Ovary (tissue), 9 donors: ENCODE data around the gene TPCN2. TPM values are rescaled to one million over a fixed set of nuclear protein-coding genes. Genes with fewer than 3 reads are reported as not detected.

Experiments used
- DNase-seq, 5 donors: peaks; one replicate each; pipeline ENCODE4 v3.0.0-alpha.2; 2019 to 2020
- H3K27ac ChIP-seq, 2 donors: fragments of 200-600 bp; one replicate each; pipeline versions ENCODE4 v1.5.1 to v1.8.0; 2019 to 2022
- H3K27me3 ChIP-seq: fragments of 200-600 bp; one replicate; pipeline ENCODE4 v1.8.0; 2022
- H3K36me3 ChIP-seq: fragments of 200-600 bp; sonication (generic); one replicate; pipeline ENCODE4 v1.5.1; 2019
- H3K4me1 ChIP-seq: one replicate; pipeline ENCODE4 v1.8.1; 2013; ENCODE audit warnings: mild to moderate bottlenecking, moderate library complexity; ENCODE audit not compliant: insufficient read depth
- H3K4me3 ChIP-seq: fragments of 200-600 bp; sonication (generic); one replicate; pipeline ENCODE4 v1.5.1; 2017
- H3K9me3 ChIP-seq, 2 donors: fragments of 200-600 bp in 1 of 2; sonication (generic) in 1 of 2; one replicate each; pipeline versions ENCODE4 v1.5.1 to v1.8.1; 2013 to 2019; ENCODE audit warnings: mild to moderate bottlenecking in 1 of 2, moderate library complexity in 1 of 2
- EP300 ChIP-seq: sonication (generic); formaldehyde crosslinking; IDR thresholded peaks from one replicate; pipeline ENCODE4 v1.6.1; 2017; ENCODE audit warnings: antibody characterized with exemption
- POLR2A ChIP-seq: fragments of 450-650 bp; IDR thresholded peaks from one replicate; pipeline ENCODE4 v1.6.1; 2017; ENCODE audit warnings: antibody characterized with exemption, mild to moderate bottlenecking, moderate library complexity
- WGBS, 3 donors: extraction: QIAGEN DNeasy Blood & Tissue Kit in 1 of 3; methylation state at CpG; one replicate each; pipeline versions ENCODE4 v1.1.5 to v1.1.7; 2013 to 2017; 5-methylcytosine and 5-hydroxymethylcytosine counted together
- intact Hi-C, 4 donors: fragments of 100-400 bp; cut with DNase I; formaldehyde crosslinking; loops; one replicate each; pipeline versions ENCODE4 v1.11.0 to v1.15.1; 2022 to 2023
- polyA plus RNA-seq, 2 donors: library from polyadenylated mRNA; stranded (reverse); fragments of 200-250 nt in 1 of 2; fragments of 350-450 nt in 1 of 2; fragmentation: Illumina TruSeq in 1 of 2; extraction: RNeasy Lipid Tissue Mini Kit (QIAGEN cat#74804) in 1 of 2; gene quantifications; one replicate each; pipeline ENCODE4 v1.2.3, GENCODE V29; 2013 to 2014
- total RNA-seq, 7 donors: library from RNA; depleted of rRNA in 2 of 7; stranded (reverse); fragments of >200 nt in 2 of 7; fragmentation: NEBNext Ultra II Directional in 3 of 7; extraction: Animal tissue kit (Norgen Biotek cat#: 25700) in 3 of 7; gene quantifications; one replicate each; pipeline versions ENCODE4 v1.1.0 to v1.2.4, GENCODE V29; 2016 to 2023
- TF ChIP-seq, protein P1 (sequence below), 3 donors: fragments of 450-650 bp in 2 of 3; fragments of 200-600 bp in 1 of 3; IDR thresholded peaks; one replicate each; pipeline versions ENCODE4 v1.5.1 to v1.8.0; 2016 to 2022; ENCODE audit warnings: antibody characterized with exemption in 3 of 3, mild to moderate bottlenecking in 1 of 3
- donor health status: DM: no; HTN: no; CAD: no; lungs with moderate emphysema.
- donor health status: DM: no; HTN: no; CAD: no.
- donor health status: Bipolar disorder and iron deficiency.
- donor health status: DM: yes; HTN: yes; CAD: no.
- donor health status: DM: no; HTN: no; CAD: no.
- donor health status: DM: yes; HTN: yes; CAD: no.

The TPCN2 gene
- total and polyA plus RNA-seq, 9 donors: 6.5 to 35.7 (median 23.3) TPM

DNA sequence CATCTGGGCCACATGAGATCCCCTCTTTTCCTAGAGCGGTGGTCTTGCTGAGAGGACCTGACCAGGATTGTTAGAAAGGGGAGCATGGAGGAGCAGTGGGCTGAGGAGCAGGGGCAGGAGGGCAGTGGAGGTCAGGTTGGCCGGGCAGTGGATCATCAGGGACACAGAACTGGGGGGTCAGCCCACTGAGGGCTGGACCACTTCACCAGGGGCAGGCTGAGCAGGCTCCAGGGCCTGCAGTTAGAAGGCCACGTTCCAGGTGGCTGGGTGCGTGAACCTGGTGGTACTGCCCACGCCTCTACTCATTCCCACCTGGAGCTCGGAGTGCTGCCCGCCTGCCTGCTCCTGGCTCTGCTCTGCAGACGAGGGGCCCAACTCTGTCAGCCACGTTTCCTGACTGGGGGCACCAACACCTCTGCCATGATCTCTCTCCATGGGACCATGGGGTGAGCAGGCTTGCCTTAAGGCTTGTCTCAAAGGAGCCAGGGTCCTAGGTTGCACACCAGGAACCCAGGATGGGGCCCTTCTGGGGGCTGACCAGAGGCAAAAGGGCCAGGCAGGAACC lies 45.3 kb upstream of the TPCN2 start:
- Histone ChIP-seq H3K27ac (no peak overlapping the region), H3K4me1 (peaks cover 38% of the 10 kb centered on the region), H3K9me3 (no peaks in the 10 kb centered on the region), H3K27me3 (no peaks in the 10 kb centered on the region), H3K4me3 (no peak overlapping the region), H3K36me3 (no peaks in the 10 kb centered on the region)
- peak in 2 of 5 donors; percentile 9 to 25 for DNase-seq
- TF ChIP-seq, protein P1, sequence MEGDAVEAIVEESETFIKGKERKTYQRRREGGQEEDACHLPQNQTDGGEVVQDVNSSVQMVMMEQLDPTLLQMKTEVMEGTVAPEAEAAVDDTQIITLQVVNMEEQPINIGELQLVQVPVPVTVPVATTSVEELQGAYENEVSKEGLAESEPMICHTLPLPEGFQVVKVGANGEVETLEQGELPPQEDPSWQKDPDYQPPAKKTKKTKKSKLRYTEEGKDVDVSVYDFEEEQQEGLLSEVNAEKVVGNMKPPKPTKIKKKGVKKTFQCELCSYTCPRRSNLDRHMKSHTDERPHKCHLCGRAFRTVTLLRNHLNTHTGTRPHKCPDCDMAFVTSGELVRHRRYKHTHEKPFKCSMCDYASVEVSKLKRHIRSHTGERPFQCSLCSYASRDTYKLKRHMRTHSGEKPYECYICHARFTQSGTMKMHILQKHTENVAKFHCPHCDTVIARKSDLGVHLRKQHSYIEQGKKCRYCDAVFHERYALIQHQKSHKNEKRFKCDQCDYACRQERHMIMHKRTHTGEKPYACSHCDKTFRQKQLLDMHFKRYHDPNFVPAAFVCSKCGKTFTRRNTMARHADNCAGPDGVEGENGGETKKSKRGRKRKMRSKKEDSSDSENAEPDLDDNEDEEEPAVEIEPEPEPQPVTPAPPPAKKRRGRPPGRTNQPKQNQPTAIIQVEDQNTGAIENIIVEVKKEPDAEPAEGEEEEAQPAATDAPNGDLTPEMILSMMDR (IDR thresholded peaks at IDR 0.05): no peak
- no peak for TF ChIP-seq EP300
- WGBS, 3 donors: 89 to 93% (median 92%) methylated on average over 9 of the region's 9 CpGs
- intact Hi-C loops: loop anchor here in 2 of 4 donors (10.0 kb wide), 2 partner anchors 59 to 99 kb away; partner anchors contain the start of genes IGHMBP2 (in 1 of the 2) and MRPL21 (in 1 of the 2)

- no peak overlapping the region for H3K4me3 ChIP-seq
- H3K27me3 ChIP-seq: no peaks in the 10 kb centered on the region
- TF ChIP-seq, protein P1 (IDR thresholded peaks at IDR 0.05): no peak
- peak in 2 of 5 donors; percentile 9 to 28 for DNase-seq
- intact Hi-C loops: loop anchor here in 2 of 4 donors (10.0 kb wide), 2 partner anchors 59 to 99 kb away; partner anchors contain the start of genes IGHMBP2 (in 1 of the 2) and MRPL21 (in 1 of the 2)
- H3K4me1 ChIP-seq: peaks cover 40% of the 10 kb centered on the region
- H3K9me3 ChIP-seq: no peaks in the 10 kb centered on the region
- WGBS, 3 donors: 89 to 92% (median 91%) methylated on average over 19 to 20 of the region's 20 CpGs
- no peaks in the 10 kb centered on the region for H3K36me3 ChIP-seq
- H3K27ac ChIP-seq: no peak overlapping the region
Observed at GRCh38 chr11:69003866-69004367, 44.8 kb upstream of the TPCN2 start.

DNA sequence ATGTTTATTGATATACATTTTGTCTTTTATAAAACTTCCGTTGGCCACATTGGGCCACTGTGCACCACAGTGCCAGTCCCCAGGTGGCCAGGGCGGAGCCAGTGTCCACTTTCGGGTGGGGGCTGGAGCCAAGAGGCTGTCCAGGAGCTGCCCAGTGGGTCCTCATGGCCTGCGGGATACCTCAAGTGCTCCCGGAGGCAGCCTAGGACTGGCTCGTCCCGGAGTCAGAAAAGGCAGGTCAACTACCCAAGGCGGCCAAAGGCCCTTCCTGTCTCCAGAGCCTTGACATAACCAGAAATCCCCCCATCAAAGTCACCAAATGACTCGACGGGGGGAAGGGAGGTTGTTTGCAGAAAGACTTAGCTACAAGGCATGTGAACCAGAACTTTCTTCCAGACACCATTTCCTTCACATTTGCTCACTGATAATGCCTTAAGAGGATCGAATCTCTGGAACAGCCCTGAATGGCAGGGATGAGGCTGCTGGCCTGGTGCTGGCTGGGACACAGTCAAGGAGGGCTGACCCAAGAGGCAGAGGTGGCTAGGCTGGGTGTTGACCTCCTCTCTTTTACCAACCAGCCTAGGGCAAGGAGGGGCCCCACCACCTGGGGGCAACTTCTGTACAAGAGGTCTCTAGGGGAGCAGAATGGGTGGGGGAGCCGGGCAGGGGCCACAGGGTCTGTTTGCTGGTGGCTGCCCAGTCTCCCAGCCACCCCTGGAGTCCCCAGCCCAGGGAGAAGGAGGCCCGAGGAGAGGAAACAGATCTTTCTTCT lies 44.1 kb upstream of the TPCN2 start:
- no peaks in the 10 kb centered on the region for H3K27me3 ChIP-seq
- peak in 2 of 5 donors; percentile 23 to 39 for DNase-seq
- no peaks in the 10 kb centered on the region for H3K9me3 ChIP-seq
- H3K27ac ChIP-seq: peak overlapping the region in 1 of 2 donors; percentile 32
- WGBS, 3 donors: 83 to 91% (median 83%) methylated on average over 13 of the region's 13 CpGs
- H3K4me1 ChIP-seq: peaks cover 45% of the 10 kb centered on the region
- intact Hi-C loops: loop anchor here in 2 of 4 donors (10.0 kb wide), 2 partner anchors 60 to 100 kb away; partner anchors contain the start of genes IGHMBP2 (in 1 of the 2) and MRPL21 (in 1 of the 2)
- TF ChIP-seq, protein P1 (IDR thresholded peaks at IDR 0.05): no peak
- no peak for TF ChIP-seq EP300
- TF ChIP-seq POLR2A: no peak
- H3K4me3 ChIP-seq: no peak overlapping the region
- H3K36me3 ChIP-seq: no peaks in the 10 kb centered on the region

DNA sequence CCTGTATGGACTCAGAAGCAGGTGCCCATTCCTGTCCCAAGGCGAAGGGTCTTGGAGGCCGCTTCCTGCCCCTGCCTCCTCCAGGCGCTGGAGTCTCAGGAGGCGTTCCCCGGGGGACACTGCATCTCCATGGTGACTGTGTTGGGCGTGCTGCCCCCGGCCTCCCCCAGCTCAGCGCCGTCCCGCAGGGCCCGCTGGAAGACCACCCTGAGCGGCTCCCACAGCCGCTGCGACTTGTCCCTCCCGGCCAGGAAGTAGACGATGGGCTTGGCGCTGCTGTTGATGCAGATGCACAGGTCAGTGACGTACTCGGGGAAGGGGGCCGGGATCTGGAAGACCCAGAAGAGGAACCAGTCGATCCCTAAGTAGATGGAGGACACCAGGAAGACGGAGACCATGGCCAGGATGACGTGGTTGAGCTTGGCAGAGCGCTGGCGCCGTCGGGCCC lies 43.5 kb upstream of the TPCN2 start:
- Histone ChIP-seq H3K9me3 (no peaks in the 10 kb centered on the region), H3K27me3 (no peaks in the 10 kb centered on the region), H3K4me3 (no peak overlapping the region), H3K36me3 (no peaks in the 10 kb centered on the region), H3K27ac (peak overlapping the region in 1 of 2 donors; percentile 32), H3K4me1 (peaks cover 45% of the 10 kb centered on the region)
- peak in 3 of 5 donors; percentile 12 to 37 (median 28) for DNase-seq
- intact Hi-C loops: loop anchor here in 2 of 4 donors (10.0 kb wide), 2 partner anchors 60 to 100 kb away; partner anchors contain the start of genes IGHMBP2 (in 1 of the 2) and MRPL21 (in 1 of the 2)
- WGBS, 3 donors: 86 to 89% (median 87%) methylated on average over 26 to 27 of the region's 27 CpGs
- TF ChIP-seq EP300 (no peak), POLR2A (no peak)
- TF ChIP-seq, protein P1 (IDR thresholded peaks at IDR 0.05): no peak
